ENCODE measurements around the gene TAP2.
A peak's percentile ranks its signal among the peaks of the same experiment; 100 is the strongest.

TAP2 gene

GRCh38 chr6:32844839-32845383, 6.4 kb upstream of the TAP2 start:
- Histone ChIP-seq H3K27ac (ENCODE audit: insufficient read depth, low read length, poor library complexity, severe bottlenecking) (peak overlapping the region; percentile 96), H3K27me3 (replicated peaks; ENCODE audit: control insufficient read depth, insufficient read depth, low read length, poor library complexity, severe bottlenecking) (no peaks in the 10 kb centered on the region), H3K36me3 (ENCODE audit: control insufficient read depth, insufficient read depth, low read length) (peaks cover 48% of the 10 kb centered on the region), H3K4me3 (ENCODE audit: insufficient read depth, low read depth, low read length, poor library complexity, severe bottlenecking) (peak overlapping the region; percentile 89), H3K9me3 (ENCODE audit: control insufficient read depth, low read length) (no peaks in the 10 kb centered on the region), H3K4me1 (ENCODE audit: control insufficient read depth, insufficient read depth, low read length, poor library complexity, severe bottlenecking) (peaks cover 78% of the 10 kb centered on the region)
- no peak for DNase-seq

- Histone ChIP-seq H3K27ac (ENCODE audit: insufficient read depth, low read length, poor library complexity, severe bottlenecking) (peak within 1 kb of the TSS; percentile 96), H3K4me3 (ENCODE audit: insufficient read depth, low read depth, low read length, poor library complexity, severe bottlenecking) (peak within 1 kb of the TSS; percentile 89), H3K9me3 (ENCODE audit: control insufficient read depth, low read length) (no peaks in the 10 kb centered on the region), H3K4me1 (ENCODE audit: control insufficient read depth, insufficient read depth, low read length, poor library complexity, severe bottlenecking) (peaks cover 73% of the 10 kb centered on the region), H3K27me3 (replicated peaks; ENCODE audit: control insufficient read depth, insufficient read depth, low read length, poor library complexity, severe bottlenecking) (no peaks in the 10 kb centered on the region), H3K36me3 (ENCODE audit: control insufficient read depth, insufficient read depth, low read length) (peaks cover 45% of the 10 kb centered on the region)
- peak; percentile 95 to 99 (median 96) for DNase-seq
Observed at GRCh38 chr6:32843979-32844838, 5.7 kb upstream of the TAP2 start, which contains the start of gene PSMB8. TSS of gene PSMB8 (minus strand) at chr6:32844047. CDS start at chr6:32843996, 51 bp downstream.

GRCh38 chr6:32843331-32843978, 4.9 kb upstream of the TAP2 start:
- Histone ChIP-seq H3K9me3 (ENCODE audit: control insufficient read depth, low read length) (no peaks in the 10 kb centered on the region), H3K4me1 (ENCODE audit: control insufficient read depth, insufficient read depth, low read length, poor library complexity, severe bottlenecking) (peaks cover 66% of the 10 kb centered on the region), H3K4me3 (ENCODE audit: insufficient read depth, low read depth, low read length, poor library complexity, severe bottlenecking) (peak overlapping the region; percentile 89), H3K27ac (ENCODE audit: insufficient read depth, low read length, poor library complexity, severe bottlenecking) (peak overlapping the region; percentile 96), H3K27me3 (replicated peaks; ENCODE audit: control insufficient read depth, insufficient read depth, low read length, poor library complexity, severe bottlenecking) (no peaks in the 10 kb centered on the region), H3K36me3 (ENCODE audit: control insufficient read depth, insufficient read depth, low read length) (peaks cover 37% of the 10 kb centered on the region)
- no peak for DNase-seq

- H3K4me1 ChIP-seq (ENCODE audit: control insufficient read depth, insufficient read depth, low read length, poor library complexity, severe bottlenecking): peaks cover 62% of the 10 kb centered on the region
- H3K36me3 ChIP-seq (ENCODE audit: control insufficient read depth, insufficient read depth, low read length): peaks cover 29% of the 10 kb centered on the region
- H3K27ac ChIP-seq (ENCODE audit: insufficient read depth, low read length, poor library complexity, severe bottlenecking): peak overlapping the region; percentile 96
- no peaks in the 10 kb centered on the region for H3K9me3 ChIP-seq (ENCODE audit: control insufficient read depth, low read length)
- peak overlapping the region; percentile 89 for H3K4me3 ChIP-seq (ENCODE audit: insufficient read depth, low read depth, low read length, poor library complexity, severe bottlenecking)
- DNase-seq: no peak
- H3K27me3 ChIP-seq (replicated peaks; ENCODE audit: control insufficient read depth, insufficient read depth, low read length, poor library complexity, severe bottlenecking): no peaks in the 10 kb centered on the region
Observed at GRCh38 chr6:32842690-32843089, 4.2 kb upstream of the TAP2 start.

GRCh38 chr6:32842021-32842650, 3.6 kb upstream of the TAP2 start:
- Histone ChIP-seq H3K27ac (ENCODE audit: insufficient read depth, low read length, poor library complexity, severe bottlenecking) (peak overlapping the region; percentile 96), H3K27me3 (replicated peaks; ENCODE audit: control insufficient read depth, insufficient read depth, low read length, poor library complexity, severe bottlenecking) (no peaks in the 10 kb centered on the region), H3K36me3 (ENCODE audit: control insufficient read depth, insufficient read depth, low read length) (peaks cover 24% of the 10 kb centered on the region), H3K4me3 (ENCODE audit: insufficient read depth, low read depth, low read length, poor library complexity, severe bottlenecking) (peak overlapping the region; percentile 89), H3K9me3 (ENCODE audit: control insufficient read depth, low read length) (no peaks in the 10 kb centered on the region), H3K4me1 (ENCODE audit: control insufficient read depth, insufficient read depth, low read length, poor library complexity, severe bottlenecking) (peaks cover 62% of the 10 kb centered on the region)
- no peak for DNase-seq

GRCh38 chr6:32840604-32841246, 2.2 kb upstream of the TAP2 start:
- Histone ChIP-seq H3K4me3 (ENCODE audit: insufficient read depth, low read depth, low read length, poor library complexity, severe bottlenecking) (no peak overlapping the region), H3K27me3 (replicated peaks; ENCODE audit: control insufficient read depth, insufficient read depth, low read length, poor library complexity, severe bottlenecking) (no peaks in the 10 kb centered on the region), H3K36me3 (ENCODE audit: control insufficient read depth, insufficient read depth, low read length) (peaks cover 19% of the 10 kb centered on the region), H3K27ac (ENCODE audit: insufficient read depth, low read length, poor library complexity, severe bottlenecking) (peak overlapping the region; percentile 54), H3K9me3 (ENCODE audit: control insufficient read depth, low read length) (no peaks in the 10 kb centered on the region), H3K4me1 (ENCODE audit: control insufficient read depth, insufficient read depth, low read length, poor library complexity, severe bottlenecking) (peaks cover 52% of the 10 kb centered on the region)
- DNase-seq: no peak

GRCh38 chr6:32839356-32839755, 817 bp upstream of the TAP2 start:
- Histone ChIP-seq H3K4me1 (ENCODE audit: control insufficient read depth, insufficient read depth, low read length, poor library complexity, severe bottlenecking) (peaks cover 46% of the 10 kb centered on the region), H3K4me3 (ENCODE audit: insufficient read depth, low read depth, low read length, poor library complexity, severe bottlenecking) (no peak overlapping the region), H3K9me3 (ENCODE audit: control insufficient read depth, low read length) (no peaks in the 10 kb centered on the region), H3K27me3 (replicated peaks; ENCODE audit: control insufficient read depth, insufficient read depth, low read length, poor library complexity, severe bottlenecking) (no peaks in the 10 kb centered on the region), H3K27ac (ENCODE audit: insufficient read depth, low read length, poor library complexity, severe bottlenecking) (no peak overlapping the region), H3K36me3 (ENCODE audit: control insufficient read depth, insufficient read depth, low read length) (peaks cover 33% of the 10 kb centered on the region)
- DNase-seq: no peak

- H3K4me3 ChIP-seq (ENCODE audit: insufficient read depth, low read depth, low read length, poor library complexity, severe bottlenecking): peak overlapping the region; percentile 80
- H3K36me3 ChIP-seq (ENCODE audit: control insufficient read depth, insufficient read depth, low read length): peaks cover 45% of the 10 kb centered on the region
- H3K27ac ChIP-seq (ENCODE audit: insufficient read depth, low read length, poor library complexity, severe bottlenecking): peak overlapping the region; percentile 85
- peaks cover 39% of the 10 kb centered on the region for H3K4me1 ChIP-seq (ENCODE audit: control insufficient read depth, insufficient read depth, low read length, poor library complexity, severe bottlenecking)
- H3K27me3 ChIP-seq (replicated peaks; ENCODE audit: control insufficient read depth, insufficient read depth, low read length, poor library complexity, severe bottlenecking): no peaks in the 10 kb centered on the region
- H3K9me3 ChIP-seq (ENCODE audit: control insufficient read depth, low read length): no peaks in the 10 kb centered on the region
- DNase-seq: no peak
Observed at GRCh38 chr6:32837651-32838113, 857 bp downstream of the TAP2 start.

GRCh38 chr6:32836873-32837272, 1.7 kb downstream of the TAP2 start:
- DNase-seq: no peak
- Histone ChIP-seq H3K27me3 (replicated peaks; ENCODE audit: control insufficient read depth, insufficient read depth, low read length, poor library complexity, severe bottlenecking) (no peaks in the 10 kb centered on the region), H3K4me3 (ENCODE audit: insufficient read depth, low read depth, low read length, poor library complexity, severe bottlenecking) (no peak overlapping the region), H3K9me3 (ENCODE audit: control insufficient read depth, low read length) (no peaks in the 10 kb centered on the region), H3K36me3 (ENCODE audit: control insufficient read depth, insufficient read depth, low read length) (peaks cover 48% of the 10 kb centered on the region), H3K27ac (ENCODE audit: insufficient read depth, low read length, poor library complexity, severe bottlenecking) (no peak overlapping the region), H3K4me1 (ENCODE audit: control insufficient read depth, insufficient read depth, low read length, poor library complexity, severe bottlenecking) (peaks cover 31% of the 10 kb centered on the region)

Data from effector memory CD4-positive, alpha-beta T cell (primary cell).